GM12891 (cell line): ENCODE measurements around the gene WDFY2.

Experiments
- PAX5 ChIP-seq: IDR thresholded peaks from 2 replicates; pipeline ENCODE4 v1.6.1; 2011; ENCODE audit warnings: low read length, moderate library complexity, mild to moderate bottlenecking; ENCODE audit not compliant: insufficient read depth, severe bottlenecking
- POLR2A ChIP-seq: IDR thresholded peaks from 2 replicates; pipeline ENCODE4 v1.6.1; 2011; ENCODE audit warnings: low read depth, low read length, control low read depth
- POLR2AphosphoS5 ChIP-seq: IDR thresholded peaks from 2 replicates; pipeline ENCODE4 v1.6.1; 2011; ENCODE audit warnings: low read depth, low read length, control low read depth
- TAF1 ChIP-seq: IDR thresholded peaks from 2 replicates; pipeline ENCODE4 v1.6.1; 2011; ENCODE audit warnings: low read depth, low read length, control low read depth

DNA sequence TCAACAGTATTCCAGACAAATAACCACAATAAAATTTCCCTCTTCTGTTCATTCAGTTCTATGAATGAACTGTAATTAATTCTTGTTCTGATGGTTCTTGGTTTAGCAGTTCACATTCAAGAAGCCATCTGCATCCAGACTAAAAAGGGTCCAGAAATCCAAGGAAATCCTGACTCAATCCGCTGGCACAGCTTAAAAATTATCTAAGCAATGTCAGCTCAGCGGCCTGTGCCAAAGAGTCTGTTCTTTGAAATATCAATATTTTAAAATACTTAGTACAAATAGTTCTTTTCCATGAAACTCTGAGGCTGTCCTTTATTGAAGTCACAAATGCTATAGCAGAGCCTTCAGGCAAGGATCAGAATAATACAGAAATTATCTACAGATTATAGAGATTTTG lies 162.5 kb downstream of the WDFY2 start:
- TF ChIP-seq POLR2A (no peak), POLR2AphosphoS5 (no peak), TAF1 (no peak), PAX5 (no peak)
